ENCODE measurements around the gene DDR2.

The DDR2 gene

GRCh38 chr1:162732566-162733335 lies 100.5 kb downstream of the DDR2 start:
- no peak for TF ChIP-seq TSHZ2 (CRISPR knock-in tag; IDR thresholded peaks at IDR 0.05)
- TF ChIP-seq ZFP3 (CRISPR knock-in tag; IDR thresholded peaks at IDR 0.05): no peak
- TF ChIP-seq ISL1 (CRISPR knock-in tag; IDR thresholded peaks at IDR 0.05): no peak
- no peak for TF ChIP-seq CREB5 (CRISPR knock-in tag; IDR thresholded peaks at IDR 0.05; ENCODE audit: low read depth)
- TF ChIP-seq ZNF565 (CRISPR knock-in tag; conservative IDR thresholded peaks at IDR 0.05; ENCODE audit: low read depth): no peak
- no peak for TF ChIP-seq CSDC2 (CRISPR knock-in tag; IDR thresholded peaks at IDR 0.05)
- TF ChIP-seq SNAI2 (CRISPR knock-in tag; IDR thresholded peaks at IDR 0.05): no peak
- ATAC-seq: no peak

- no peak for ATAC-seq
- no peak for TF ChIP-seq POU6F1 (CRISPR knock-in tag; IDR thresholded peaks at IDR 0.05; ENCODE audit: borderline replicate concordance, low read depth)
- TF ChIP-seq CREB5 (CRISPR knock-in tag; IDR thresholded peaks at IDR 0.05; ENCODE audit: low read depth): no peak
- TF ChIP-seq SNAI2 (CRISPR knock-in tag; IDR thresholded peaks at IDR 0.05): no peak
- no peak for TF ChIP-seq ESRRG (CRISPR knock-in tag; IDR thresholded peaks at IDR 0.05)
- TF ChIP-seq ZFP3 (CRISPR knock-in tag; IDR thresholded peaks at IDR 0.05): no peak
- no peak for TF ChIP-seq TCF4 (CRISPR knock-in tag; IDR thresholded peaks at IDR 0.05; ENCODE audit: borderline replicate concordance)
- TF ChIP-seq CSRNP3 (CRISPR knock-in tag; IDR thresholded peaks at IDR 0.05): no peak
- TF ChIP-seq GLIS3 (CRISPR knock-in tag; IDR thresholded peaks at IDR 0.05): no peak
- TF ChIP-seq ZFP30 (CRISPR knock-in tag; IDR thresholded peaks at IDR 0.05): no peak
- TF ChIP-seq ARNTL (CRISPR knock-in tag; IDR thresholded peaks at IDR 0.05; ENCODE audit: borderline replicate concordance, low read depth): no peak
These were observed 101.0 kb downstream of the DDR2 start for GRCh38 chr1:162733336-162733590.

GRCh38 chr1:162734047-162734446 lies 101.8 kb downstream of the DDR2 start:
- TF ChIP-seq TCF4 (CRISPR knock-in tag; IDR thresholded peaks at IDR 0.05; ENCODE audit: borderline replicate concordance): no peak
- TF ChIP-seq CSRNP3 (CRISPR knock-in tag; IDR thresholded peaks at IDR 0.05): no peak
- TF ChIP-seq ESRRG (CRISPR knock-in tag; IDR thresholded peaks at IDR 0.05): no peak
- TF ChIP-seq ZNF8 (CRISPR knock-in tag; IDR thresholded peaks at IDR 0.05): no peak
- TF ChIP-seq PPARA (CRISPR knock-in tag; IDR thresholded peaks at IDR 0.05; ENCODE audit: borderline replicate concordance): no peak
- no peak for TF ChIP-seq ZFP30 (CRISPR knock-in tag; IDR thresholded peaks at IDR 0.05)
- TF ChIP-seq ARNTL (CRISPR knock-in tag; IDR thresholded peaks at IDR 0.05; ENCODE audit: borderline replicate concordance, low read depth): no peak
- TF ChIP-seq POU6F1 (CRISPR knock-in tag; IDR thresholded peaks at IDR 0.05; ENCODE audit: borderline replicate concordance, low read depth): no peak
- no peak for TF ChIP-seq CREB5 (CRISPR knock-in tag; IDR thresholded peaks at IDR 0.05; ENCODE audit: low read depth)
- no peak for TF ChIP-seq ZC3H10 (CRISPR knock-in tag; IDR thresholded peaks at IDR 0.05)
- TF ChIP-seq TOX (CRISPR knock-in tag; IDR thresholded peaks at IDR 0.05; ENCODE audit: borderline replicate concordance): no peak
- TF ChIP-seq ZFP3 (CRISPR knock-in tag; IDR thresholded peaks at IDR 0.05): no peak
- no peak for TF ChIP-seq BACH2 (CRISPR knock-in tag; IDR thresholded peaks at IDR 0.05; ENCODE audit: borderline replicate concordance)
- TF ChIP-seq GLIS3 (CRISPR knock-in tag; IDR thresholded peaks at IDR 0.05): no peak
- TF ChIP-seq SNAI2 (CRISPR knock-in tag; IDR thresholded peaks at IDR 0.05): no peak
- TF ChIP-seq TSHZ2 (CRISPR knock-in tag; IDR thresholded peaks at IDR 0.05): no peak
- ATAC-seq: no peak

Data from SK-N-SH treated with all-trans-retinoic acid at 6 μM for 48 hours (cell line).